GM18498 (cell line): ENCODE measurements around the gene VANGL1.
A peak's percentile ranks its signal among the peaks of the same experiment; 100 is the strongest.

Experiments
- ATAC-seq: cut with Tn5 transposase; IDR thresholded peaks from one replicate; pipeline ENCODE4 v1.9.1; 2021; ENCODE audit warnings: mild to moderate bottlenecking, moderate library complexity; ENCODE audit not compliant: unreplicated experiment

The VANGL1 gene

DNA sequence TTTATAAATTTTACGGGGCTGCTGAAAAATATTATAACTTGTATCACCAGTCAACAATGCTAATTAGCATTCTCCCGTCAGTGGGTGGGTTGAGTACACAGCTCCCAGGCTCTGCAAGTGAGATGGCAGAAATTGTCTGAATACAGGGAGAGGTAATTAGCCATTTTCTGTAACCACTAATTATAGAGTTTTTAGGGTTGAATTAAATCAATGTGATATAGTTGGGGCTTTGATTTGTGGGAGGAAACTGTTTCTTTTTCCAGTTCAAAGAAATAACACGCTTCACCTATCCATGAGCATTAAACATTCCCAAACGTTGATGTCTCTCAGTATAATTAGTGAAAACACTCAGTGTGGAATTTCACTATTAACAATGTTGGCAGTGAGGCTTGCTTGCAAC lies 1.5 kb downstream of the VANGL1 start:
- ATAC-seq: no peak

DNA sequence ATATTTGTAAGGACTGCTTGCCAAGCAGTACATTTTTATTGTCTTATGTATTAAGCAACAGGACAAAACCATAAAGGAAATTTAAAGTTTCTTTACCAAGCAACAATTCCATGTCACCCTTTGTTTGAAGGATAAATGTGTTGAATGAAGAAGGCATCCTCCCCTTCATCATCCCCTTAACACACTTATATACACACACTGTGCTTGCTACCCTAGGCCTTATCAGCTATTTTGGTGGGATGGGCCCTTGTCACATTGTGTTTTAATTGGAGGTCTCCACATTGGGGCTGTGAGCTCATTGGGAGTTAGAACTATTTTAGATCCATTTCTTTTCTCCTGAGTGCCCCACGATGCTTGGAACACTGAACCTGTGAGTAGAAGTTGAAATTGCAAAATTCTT lies 1.9 kb downstream of the VANGL1 start:
- no peak for ATAC-seq

DNA sequence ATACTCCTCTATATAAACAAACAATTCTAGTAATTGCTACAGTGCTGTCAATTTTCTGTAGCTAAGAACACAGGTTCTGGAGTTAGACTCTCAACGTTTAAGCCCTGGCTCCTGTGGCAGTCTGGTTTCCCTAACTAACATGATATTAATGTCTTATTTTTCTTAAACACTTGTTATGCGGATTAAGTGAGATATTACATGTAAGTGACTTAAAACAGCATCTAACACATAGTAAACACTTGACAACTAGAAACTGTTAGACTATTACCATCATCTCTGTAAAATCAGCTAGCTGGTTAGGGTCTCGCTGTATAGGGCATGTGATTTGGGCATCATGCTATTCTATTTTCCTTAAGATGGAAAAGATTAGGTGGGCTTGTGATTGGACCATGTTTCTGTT lies 2.3 kb downstream of the VANGL1 start:
- no peak for ATAC-seq

DNA sequence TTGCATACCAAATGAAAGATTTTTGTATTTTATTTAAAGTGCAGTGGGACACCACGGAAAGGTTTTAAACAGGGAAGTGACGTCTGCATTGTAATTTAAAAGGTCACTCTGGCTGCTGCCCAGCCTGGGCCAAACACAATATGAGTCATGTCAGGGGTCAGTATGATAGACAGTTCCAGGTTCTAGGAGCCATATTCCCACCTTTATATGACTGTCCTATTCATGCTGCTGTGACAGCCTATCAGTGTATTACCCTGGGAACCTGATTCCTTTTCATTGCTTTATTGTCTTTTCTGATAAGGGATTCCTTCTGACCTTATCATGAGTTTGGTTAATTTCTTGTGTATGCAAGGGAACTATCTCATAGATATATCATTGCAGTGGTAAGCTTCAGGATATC lies 5.3 kb downstream of the VANGL1 start:
- no peak for ATAC-seq

DNA sequence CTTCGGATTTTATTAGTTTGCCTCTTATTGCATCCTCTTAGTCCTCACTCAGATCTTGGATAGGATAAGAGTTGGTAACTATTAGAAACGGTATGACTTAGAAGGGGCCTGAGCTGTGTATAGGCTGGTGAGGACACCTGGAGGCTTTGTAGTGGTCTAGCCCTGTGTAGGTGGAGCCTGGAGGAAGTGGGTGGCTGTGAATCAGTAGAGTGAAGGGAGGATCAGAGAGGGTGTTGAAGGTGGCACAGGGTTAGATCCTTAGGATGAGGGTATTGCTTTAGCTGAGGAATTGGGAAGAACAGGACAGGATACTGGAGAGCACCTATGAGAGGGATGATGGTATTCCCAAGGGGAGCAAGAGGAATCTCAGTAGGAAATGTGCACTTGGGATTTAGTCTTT lies 5.7 kb downstream of the VANGL1 start:
- no peak for ATAC-seq

DNA sequence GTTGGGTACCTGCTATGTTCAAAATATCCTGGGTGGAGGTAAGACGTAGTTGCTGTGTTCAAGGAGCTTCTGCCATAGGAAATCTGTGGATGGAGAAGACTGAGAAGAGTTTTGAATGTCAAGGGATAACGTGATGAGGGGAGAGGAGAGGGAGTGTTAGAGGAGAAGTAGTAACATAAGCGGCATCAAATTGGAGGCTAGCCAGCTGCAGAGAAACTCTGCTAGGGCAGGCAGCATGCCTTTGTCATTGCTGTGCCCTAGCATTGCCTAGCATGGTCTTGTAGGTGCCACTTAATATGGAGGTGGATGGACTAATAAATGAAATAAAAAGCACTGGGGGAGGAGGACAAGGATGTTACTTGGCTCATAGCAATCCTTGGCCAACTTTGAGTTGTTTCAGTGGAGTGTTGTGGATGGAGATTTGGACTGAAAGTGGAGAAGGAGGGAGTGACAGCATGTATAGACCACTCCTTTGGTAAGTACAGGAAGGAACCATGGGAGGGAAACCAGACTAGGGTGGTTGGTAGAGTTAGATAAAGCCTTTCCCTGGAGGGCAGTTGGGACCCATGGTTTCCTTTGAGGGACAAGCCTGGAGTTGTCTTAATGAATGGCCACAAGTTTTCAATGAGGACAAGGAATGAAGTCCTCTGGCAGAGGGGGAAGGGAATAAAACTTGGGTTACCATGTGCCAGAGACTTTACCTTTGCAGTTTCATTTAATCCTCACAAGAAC lies 6.3 kb downstream of the VANGL1 start:
- no peak for ATAC-seq

DNA sequence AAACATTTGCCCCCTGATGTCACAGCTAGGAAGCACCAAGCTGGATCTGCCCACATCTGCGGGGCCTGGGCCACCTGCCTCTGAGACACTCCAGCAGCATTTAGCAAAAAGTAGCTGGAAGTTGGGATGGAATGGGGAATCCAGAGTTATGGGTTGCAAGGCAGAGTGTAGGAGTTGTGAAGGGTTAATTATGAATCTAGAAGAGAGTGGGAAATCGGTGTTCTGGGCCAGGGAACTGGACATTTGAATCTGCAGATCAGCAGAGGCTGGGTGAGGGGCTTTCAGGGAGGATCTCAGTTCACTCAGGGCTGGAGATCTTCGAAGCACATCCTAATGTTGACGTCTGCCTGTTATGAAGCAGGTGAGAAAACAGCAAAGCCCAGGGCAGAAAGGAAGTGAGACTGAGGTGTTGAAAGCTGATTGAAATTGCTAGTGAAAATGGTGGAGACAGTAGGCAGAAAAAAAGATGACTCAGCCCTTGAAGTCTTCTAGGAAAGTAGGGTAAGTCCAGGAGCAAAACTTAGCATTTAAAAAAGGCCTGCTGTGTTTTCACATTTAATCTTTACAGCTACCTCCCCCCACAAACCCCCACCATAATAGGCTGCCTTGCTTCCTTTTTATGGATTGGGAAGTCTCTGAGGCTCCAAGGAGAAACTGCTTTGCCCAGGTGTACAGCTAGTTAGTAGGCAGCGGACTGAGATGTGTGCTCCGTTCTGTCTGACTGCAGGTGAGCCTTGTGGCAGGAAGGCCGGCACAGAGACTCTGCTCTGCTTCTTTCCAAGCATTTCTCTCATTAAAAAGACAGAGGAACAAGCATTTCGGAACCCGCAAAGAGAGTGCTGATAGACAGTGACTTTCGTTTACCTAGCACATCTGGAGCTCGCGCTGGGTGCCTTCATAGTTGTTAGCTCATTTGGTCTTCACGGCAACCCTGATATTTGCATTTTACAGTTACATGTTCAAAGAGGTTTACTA lies 7.2 kb downstream of the VANGL1 start:
- peak; percentile 88 for ATAC-seq

DNA sequence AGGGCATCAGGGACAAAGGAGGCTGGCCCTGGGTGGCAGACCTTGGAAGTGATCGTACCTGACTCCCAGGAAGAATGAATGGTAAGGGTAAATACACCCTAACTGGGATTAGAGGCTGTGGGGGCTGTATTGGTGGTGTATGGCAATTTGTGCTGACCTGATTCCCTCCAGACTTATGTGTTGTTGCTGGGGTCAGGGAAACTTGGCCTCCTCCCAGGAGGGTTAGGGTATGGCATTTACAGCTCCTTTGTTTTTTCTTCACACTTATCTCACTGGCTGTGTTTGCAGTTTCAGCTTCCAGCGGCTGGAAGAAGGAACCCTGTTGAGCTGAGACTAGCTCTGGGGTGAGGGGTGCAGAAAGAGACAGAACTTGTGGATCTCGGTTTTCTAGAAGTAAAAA lies 8.2 kb downstream of the VANGL1 start:
- no peak for ATAC-seq

DNA sequence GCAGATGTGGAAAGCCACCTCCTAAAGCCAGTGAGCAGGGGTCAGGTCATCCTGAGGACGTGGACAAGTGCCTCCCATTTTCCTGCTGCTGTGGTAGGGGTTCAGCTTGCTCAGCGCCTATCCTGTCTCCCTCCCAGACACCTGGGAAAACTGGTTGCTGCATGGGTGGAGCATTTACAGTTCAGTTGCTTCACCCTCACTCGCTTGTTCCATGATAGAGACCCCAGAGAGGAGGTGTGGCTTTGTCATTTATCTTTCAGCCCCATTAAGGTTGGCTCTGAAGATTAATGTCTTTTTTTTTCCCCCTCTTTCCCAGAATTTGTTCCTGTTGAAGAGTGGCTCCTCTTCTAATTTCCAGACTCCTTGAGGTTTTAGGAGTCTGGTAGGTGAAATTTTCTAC lies 9.2 kb downstream of the VANGL1 start:
- ATAC-seq: no peak

DNA sequence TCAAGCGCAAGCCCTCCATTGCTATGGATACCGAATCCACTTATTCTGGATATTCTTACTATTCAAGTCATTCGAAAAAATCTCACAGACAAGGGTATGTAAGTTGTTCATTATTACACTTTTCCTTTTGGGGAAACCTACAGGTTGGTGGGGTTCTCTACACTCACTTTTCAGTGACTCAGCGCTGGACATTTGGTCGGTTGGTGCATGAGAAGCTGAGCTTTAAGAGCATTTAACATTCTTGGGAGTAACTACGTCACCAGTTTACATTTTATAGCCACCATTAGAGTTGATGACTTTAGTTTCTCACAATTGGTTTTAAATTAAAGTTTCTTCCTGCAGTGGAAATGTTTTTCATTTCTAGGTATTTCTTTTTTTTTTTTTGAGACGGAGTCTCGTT lies 9.6 kb downstream of the VANGL1 start:
- ATAC-seq: no peak

DNA sequence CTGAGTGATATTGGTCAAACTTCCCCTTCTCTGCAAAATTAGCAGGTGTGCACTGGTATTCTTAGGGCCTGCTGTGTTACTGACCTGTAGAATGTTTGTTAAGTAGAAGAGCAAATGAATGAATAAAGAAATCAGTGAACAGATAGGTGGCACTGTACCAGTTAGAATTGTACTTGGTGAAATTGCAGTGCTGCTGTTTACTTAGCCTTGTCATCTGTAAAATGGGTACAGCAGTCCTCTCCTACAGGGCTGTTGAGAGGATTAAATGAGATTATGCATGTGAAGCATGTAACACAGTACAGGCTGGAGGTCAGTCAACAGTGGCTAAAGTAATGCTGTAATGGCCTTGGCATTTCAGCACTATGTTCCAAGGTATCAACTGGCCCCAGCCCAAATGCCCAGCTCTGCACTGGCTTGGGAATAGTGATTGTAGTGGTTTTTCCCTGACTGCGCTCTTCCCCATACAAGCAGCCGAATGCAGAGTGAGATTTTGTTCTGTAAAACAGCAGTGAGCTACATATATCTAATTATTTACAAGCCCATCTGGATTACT lies 10.5 kb downstream of the VANGL1 start:
- no peak for ATAC-seq

DNA sequence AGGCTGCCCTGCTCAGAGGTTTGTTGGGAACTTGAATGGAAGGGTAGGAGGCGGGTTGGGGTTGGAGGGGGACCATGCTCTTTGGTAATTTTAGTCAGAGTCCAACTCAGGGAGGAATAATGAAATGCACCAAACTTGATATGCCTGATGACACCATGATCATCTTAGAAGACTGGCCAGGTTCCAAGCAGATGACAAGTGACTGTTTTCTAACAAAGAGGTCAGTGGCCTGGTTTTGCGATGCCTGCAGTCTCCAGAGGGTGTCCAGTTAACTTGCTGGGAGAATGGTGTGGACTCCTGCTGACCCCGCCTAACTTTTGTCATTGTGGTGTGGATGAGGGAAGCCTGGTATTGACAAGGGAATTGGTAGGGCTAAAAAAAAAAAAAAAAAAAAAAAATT lies 12.4 kb downstream of the VANGL1 start:
- ATAC-seq: no peak

DNA sequence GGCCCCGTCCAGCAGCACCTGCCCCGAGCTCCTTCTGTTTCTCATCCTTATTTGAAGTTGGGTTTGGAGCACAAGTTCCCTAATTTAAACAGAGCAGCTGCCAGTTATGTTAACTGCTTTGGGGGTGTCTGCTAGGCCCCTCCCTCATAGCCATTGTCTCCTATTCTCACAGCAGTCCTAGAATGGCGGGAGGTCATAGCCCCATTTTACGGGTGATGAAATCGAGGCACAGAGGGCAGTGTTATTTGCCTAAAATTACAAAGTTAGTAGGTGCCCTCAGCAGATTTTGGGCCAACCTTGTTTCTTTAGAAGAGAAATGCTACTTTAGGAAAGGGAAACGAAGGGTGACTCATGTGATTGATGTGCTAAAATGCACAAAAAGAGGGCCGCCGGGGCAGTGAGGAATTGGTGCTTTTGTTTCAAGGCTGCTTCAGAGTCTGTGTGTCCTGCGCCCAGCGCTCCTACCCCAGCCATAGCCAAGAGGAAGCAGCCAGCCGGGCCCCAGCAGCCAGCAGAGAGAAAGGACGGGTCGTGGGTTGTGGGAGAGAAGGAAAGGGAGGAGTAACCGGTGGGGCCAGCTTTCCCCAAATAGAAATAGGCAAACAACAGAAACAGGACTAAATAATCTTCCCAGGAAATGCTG lies 13.0 kb downstream of the VANGL1 start:
- no peak for ATAC-seq

DNA sequence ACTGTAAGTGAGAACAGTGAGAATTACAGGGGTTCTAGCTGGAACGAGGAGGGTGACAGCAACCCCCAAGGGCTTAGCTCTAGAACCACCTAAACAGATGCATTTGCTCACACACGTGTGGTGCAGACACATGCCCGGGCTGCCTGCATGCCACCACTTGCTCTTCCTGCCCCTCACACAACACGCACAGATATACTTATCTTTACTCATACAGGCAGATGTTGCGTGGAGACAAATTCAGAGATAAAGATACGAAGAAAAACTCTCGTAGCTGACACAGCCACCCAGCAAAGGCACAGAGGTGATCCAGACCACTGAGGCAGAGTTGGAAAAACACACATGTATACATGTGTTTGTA lies 13.5 kb downstream of the VANGL1 start:
- ATAC-seq: no peak

DNA sequence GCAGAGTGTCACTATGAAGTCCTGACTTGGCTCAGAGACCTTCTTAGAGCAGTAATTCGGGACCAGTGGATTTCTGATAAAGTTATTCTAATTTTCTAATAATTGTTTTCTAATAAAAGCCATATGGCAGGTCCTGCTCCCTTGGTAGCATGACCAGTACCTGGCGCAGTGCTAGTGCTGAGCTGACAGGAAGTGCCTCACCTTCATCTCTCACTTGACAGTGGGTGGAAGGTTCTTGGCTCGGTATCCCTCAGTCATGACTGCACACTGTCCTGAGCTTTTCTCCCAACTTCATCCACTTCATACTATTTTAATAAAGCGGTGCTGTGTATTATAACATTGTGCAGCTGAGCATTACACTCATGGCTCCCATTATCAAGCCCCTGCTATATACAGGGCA lies 14.1 kb downstream of the VANGL1 start:
- no peak for ATAC-seq

DNA sequence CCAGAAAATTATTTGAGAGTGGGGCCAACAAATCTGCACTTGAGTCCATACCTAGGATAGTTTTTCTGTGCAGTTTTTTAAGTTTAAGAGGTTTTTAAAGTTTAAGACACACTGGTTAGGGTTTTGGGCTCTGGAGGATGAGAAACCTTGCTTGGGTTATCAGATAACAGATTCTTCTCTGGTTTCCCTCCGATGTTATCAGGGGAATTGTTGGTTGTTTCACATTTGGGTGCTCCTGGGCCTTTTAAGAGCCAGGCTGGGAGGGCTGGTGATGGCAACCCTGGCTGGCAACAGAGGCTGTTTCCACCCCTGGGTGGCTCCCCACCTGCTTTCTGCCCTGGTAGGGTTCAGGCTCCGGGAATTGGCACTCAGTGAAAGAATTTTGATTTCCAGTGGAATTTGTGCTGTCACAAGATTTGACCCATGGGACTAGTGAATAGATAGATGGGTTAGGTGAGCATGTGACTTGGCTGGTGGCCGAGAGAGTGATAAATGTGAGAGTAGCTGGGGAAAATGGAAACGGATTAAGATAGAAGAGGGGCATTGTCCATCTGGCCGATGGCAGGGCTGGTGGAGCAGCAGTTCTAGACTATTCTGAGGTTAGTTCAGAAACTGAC lies 14.8 kb downstream of the VANGL1 start:
- ATAC-seq: no peak

DNA sequence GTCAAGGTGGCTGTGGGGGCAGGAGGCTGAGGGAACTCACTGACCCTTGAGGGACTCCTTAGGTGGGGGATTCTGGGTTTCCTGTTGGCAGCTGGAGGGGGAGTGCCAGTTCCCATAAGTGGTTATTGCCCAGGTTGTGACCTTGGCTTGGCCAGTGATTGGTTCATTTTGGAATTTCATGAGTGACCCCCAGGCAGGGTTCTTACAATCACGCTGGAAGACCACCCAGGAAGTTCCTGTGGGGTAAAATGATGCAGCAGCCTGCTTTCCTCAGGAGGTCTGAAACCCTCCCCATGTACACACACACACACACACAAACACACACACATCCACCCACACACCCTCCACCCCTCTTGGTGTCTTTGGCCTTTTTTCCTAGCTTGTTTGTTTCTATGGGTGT lies 16.9 kb downstream of the VANGL1 start:
- ATAC-seq: no peak

DNA sequence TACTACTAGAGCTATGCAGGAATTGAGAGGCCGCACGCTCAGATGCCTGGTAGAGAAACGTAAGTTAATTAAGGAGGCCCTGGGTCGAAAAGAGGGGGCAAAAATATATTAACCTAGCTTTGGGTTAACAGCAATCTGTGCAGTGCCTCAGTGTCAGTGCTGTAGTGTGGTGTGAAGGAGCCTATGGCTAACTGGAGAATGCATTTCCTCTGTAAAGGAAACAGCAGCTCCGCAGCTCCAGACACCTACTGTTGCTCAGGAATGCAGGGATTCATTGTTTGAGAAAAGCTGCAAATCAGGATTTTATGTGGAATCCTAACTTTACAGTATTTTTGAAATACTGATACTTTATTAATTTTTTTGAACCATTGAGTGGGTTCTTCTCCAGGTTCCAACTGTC lies 18.4 kb downstream of the VANGL1 start:
- no peak for ATAC-seq

DNA sequence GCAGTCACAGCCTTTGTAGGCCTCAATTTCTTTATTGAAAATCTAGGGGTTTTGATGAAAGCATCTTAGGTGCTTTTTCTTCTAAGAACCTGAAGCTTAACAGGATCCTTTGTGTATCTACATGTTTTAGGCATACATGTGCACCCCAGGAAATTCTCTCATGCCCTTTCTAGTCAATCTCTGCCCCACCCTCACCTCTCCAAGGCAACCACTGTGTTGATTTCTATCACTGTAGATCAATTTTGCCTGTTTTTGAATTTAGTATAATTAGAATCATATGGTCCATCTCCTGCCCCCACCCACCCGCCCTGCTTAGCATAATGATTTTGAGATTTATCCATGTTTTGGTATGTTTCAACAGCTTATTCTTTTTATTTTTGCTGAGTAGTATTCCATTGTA lies 19.4 kb downstream of the VANGL1 start:
- no peak for ATAC-seq

DNA sequence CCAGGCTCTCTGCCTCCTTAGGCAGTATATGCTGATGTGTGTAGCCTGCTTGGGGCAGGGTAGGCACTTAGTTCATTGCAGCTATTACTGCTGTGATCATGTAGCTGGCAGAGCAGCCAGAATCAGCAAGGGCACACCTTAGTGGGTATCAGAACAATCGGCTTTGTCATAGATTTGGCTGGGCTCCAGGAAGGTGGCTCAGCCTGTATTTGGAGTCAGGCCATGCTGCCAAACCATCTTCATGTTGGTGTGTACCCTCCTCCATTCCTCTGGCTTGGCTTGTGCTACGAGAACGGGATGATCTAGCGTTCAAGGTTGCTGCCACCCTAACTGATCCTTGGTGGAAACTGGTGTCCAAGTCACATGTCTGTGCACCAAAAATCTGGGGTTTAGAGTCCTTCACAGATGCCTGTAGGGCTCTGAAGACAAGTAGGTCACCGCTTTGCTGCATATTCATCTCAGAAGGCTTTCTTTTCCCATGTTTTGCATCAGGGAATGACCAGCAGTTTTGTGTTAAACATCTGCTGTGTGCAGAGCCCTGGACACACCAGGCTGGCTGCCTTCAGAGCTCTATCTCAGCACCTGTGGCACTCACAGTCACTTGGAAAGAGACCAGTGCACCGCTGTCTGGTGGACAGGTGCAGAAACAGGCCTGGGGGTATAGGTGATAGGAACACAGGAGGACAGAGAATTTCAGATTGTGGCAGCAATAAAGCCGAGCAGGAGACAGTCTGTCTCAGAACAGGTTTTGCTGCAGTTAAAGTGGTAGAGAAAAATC lies 23.7 kb downstream of the VANGL1 start:
- ATAC-seq: no peak
